ENCODE measurements around the gene GPRIN1.

Gene GPRIN1

GRCh38 chr5:176642675-176643490 lies 32.9 kb upstream of the GPRIN1 start:
- no peak for DNase-seq

GRCh38 chr5:176640616-176641015 lies 30.7 kb upstream of the GPRIN1 start:
- no peak for DNase-seq

DNA sequence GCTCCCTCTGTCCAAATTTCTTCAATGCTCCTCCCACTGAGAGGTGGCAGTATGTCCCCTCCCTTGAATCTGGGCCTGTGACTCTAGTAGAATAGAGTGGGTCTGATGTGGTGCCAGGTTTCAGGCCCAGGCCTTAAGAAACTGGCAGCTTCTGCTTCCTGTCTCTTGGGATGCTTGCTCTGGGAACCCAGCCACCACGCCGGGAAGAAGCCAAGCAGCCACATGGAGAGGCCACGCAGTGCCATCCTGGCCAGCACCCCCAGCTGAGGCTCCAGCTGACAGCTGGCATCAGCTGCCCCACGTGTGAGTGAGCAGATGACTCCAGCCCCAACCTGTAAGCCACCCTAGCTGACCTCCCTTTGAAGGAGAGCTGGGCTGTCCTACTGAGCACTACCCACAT lies 30.0 kb upstream of the GPRIN1 start:
- no peak for DNase-seq

DNA sequence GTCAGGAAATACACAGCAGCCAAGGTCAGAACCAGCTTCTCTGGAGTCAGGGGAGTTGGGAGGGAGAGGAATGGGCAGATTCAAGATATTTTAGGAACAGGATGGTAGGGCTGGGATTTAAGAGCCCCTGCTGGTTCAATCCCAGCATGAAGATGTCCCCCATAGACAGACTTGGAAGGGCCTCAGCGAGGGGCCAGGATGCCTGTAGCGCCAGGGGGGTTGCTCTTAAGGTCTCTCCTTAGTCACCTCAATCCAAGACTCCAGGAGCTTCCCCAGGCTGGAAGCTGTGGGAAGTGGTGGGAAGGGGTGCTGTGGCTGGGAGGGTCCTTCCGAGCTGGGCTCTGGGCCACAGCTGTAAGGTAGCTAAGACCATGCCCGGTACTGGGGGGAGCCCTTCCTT lies 29.3 kb upstream of the GPRIN1 start:
- no peak for DNase-seq

GRCh38 chr5:176638437-176638836 lies 28.5 kb upstream of the GPRIN1 start:
- DNase-seq: no peak

- no peak for DNase-seq
Observed at GRCh38 chr5:176637556-176637955, 27.6 kb upstream of the GPRIN1 start.

GRCh38 chr5:176636426-176636825 lies 26.5 kb upstream of the GPRIN1 start:
- DNase-seq: no peak

DNA sequence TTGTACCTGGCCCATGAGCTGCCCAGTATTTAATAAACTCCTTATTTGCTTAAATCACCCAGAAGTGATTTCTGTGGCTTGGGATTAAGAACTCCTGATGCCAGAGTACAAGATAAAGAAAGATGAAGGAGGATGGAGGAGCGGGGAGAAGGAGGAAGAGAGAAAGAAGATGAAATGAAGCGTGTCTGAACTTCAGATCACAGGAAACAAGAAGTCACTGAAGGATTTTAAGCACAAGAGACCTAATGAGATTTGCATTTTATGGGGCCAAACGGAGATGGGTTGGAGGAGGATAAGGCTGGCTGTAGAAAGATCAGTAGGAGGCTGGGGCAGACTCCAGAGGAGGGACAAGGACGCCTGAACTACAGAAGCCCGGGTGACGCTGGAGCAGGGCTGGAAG lies 23.6 kb upstream of the GPRIN1 start:
- no peak for DNase-seq

- DNase-seq: no peak
Observed at GRCh38 chr5:176632745-176633144, 22.8 kb upstream of the GPRIN1 start.

GRCh38 chr5:176631383-176632200 lies 21.6 kb upstream of the GPRIN1 start:
- no peak for DNase-seq

DNA sequence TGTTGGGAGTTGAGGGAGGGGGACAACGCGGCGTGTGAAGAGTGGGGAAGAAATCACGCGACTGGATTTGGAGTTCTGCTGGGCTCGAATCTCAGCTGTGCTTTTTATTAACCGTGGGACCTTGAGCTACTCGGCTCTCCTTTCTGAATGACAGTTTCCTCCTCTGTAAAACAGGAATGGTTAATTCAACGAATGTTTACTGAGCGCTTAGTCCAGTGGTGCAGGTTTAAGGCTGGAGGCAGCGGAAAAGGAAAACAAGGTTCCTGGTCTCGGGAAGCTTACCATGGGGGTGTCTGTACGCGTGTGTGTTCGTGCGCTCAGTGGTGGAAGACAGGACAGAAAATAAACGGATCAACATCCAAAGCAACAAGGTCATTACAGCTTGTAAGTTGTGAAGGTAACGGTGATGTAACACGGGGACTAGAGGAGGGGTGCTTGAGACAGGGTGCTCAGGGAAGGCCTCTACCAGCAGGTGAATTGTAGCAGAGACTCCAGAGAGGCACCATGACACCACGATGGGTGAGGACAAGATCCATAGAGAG lies 20.8 kb upstream of the GPRIN1 start:
- DNase-seq: no peak

DNA sequence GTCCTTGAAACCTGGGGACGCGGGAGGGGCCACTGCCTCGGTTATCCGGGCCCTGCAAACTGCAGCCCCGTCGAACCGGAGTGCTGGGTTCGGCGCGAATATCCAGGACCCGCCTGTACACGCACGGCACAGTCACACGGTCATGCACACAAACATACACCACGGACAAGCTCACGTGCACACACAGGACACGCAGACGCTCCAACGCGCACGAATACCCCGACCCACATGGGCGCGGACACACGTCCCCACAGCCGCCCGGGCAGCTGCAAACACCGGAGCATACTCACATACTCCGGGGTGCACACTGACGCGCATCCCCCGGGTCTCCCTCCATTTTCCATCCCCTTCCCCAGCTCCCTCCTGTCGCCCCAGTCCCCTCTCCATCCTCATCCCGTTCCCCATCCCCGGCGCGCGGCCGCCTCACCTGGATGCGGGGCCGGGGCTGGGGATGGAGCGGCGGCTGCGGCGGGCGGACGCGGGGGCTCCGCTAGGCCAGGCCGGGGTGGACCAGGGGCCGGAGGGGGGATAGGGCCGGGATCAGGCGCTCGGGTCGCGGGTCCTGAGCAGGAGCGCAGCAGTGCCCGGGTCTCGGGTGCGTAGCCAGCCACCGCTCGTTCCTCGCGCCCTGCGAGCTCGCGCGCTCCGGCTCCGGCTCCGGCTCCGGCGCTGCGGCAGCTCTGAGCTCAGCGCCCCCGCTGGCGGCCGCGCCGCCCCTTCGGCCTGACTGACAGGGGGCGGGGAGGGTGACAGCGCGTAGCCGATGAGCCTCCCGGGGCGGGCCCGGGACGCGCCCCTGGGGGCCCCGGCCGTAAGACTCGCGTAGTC lies 20.1 kb upstream of the GPRIN1 start, which contains the start of the genes EIF4E1B and SNCB:
Gene EIF4E1B, plus strand, starts transcription at position 823 of the 828 bp plus-strand sequence. CDS start 12,113 bp downstream, outside the sequence.
Gene SNCB, minus strand, starts transcription at position 682 of the 828 bp plus-strand sequence. CDS start 880 bp downstream, outside the sequence.
- peak; percentile 52 for DNase-seq

GRCh38 chr5:176629317-176629852 lies 19.4 kb upstream of the GPRIN1 start:
- no peak for DNase-seq

DNA sequence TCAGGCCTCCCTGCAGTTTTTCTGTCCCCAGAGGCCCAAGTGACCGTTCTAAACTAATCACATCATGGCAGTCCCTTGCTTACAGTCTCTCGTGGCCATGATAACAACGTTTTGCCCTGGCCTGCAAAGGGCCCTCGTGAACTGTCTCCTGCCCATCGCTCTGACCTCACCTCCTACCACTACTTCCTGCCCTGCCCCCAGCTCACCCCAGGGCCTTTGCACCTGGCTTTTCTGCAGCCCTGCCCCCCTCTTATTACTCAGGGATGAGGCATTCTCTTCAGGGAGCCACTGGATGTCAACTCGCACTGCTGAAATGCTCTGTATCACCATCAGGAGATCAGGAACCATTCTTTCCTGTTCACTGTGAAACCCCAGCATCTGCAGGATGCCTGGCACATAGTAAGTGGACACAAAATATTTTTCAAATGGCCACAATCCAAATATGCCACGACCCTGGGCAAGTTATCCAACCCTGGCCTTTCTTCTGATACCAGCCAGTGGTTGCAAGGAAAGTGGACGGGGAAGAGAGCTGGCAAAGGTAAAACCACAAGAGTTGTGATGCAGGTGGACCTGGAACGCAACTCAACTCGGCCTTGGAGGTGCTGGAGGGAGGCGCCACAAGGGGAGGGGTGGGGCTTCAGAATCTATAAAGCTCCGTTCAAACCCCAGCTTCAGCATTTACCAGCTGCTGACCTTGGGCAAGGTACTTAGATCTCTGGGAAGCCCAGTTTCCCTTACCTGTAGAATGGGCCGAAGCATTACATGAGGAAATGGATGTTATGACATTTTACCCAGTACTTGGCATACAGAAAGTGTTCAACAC lies 18.7 kb upstream of the GPRIN1 start:
- no peak for DNase-seq

GRCh38 chr5:176627582-176627981 lies 17.6 kb upstream of the GPRIN1 start:
- DNase-seq: no peak

- DNase-seq: no peak
Observed at GRCh38 chr5:176626876-176627236, 16.9 kb upstream of the GPRIN1 start.

GRCh38 chr5:176625966-176626875 lies 16.3 kb upstream of the GPRIN1 start:
- DNase-seq: no peak

DNA sequence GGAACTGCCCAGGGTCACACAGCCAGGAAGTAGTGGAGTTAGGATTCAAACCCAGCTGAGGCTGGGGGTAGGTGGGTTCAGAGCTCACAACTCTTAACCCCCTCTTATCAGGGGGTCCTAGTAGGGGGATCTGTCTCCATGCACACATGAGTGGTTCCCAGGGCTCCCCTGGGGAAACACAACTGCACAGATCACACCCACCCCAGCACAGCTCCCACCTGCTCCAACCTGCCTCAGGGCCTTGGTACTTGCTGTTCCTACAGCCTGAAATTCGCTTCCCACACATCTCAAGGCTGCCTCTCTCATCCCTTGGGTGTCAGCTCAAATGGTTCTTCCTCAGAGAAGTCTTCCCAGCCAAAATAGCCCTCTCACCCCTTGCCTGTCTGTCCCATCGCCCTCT lies 15.6 kb upstream of the GPRIN1 start:
- DNase-seq: no peak

DNA sequence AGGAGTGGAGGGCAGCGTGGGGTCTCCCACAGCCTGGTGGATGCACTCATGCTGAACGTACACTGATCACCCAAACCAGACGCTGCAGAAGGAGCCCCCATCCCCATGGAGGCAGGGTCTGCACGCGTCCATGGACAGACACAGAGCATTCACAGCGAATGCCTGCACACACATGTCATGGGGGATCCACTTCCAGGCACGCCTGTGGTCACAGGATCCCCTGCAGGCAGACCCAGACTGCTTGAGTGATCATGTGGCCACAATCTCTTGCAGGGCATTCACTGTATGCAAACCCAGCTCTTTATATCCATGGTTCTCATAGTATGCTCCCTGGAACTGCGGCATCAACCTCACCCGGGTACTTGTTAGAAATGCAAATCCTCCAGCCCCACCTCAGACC lies 15.0 kb upstream of the GPRIN1 start:
- DNase-seq: no peak

- DNase-seq: no peak
Observed at GRCh38 chr5:176624142-176624541, 14.2 kb upstream of the GPRIN1 start.
